NB4 (cell line): Measurements from ENCODE around the gene ADAMTS3.

Source experiments
- DNase-seq: peaks from one replicate; pipeline ENCODE4 v3.0.0; 2010; ENCODE audit warnings: low read depth
- H3K4me3 ChIP-seq: one replicate; pipeline ENCODE4 v1.5.1; 2011; ENCODE audit warnings: mild to moderate bottlenecking, low read depth, low read length, moderate library complexity
- CTCF ChIP-seq: IDR thresholded peaks from one replicate; pipeline ENCODE4 v1.5.1; 2012; ENCODE audit warnings: low read depth, low read length
- MAX ChIP-seq: IDR thresholded peaks from 2 replicates; pipeline ENCODE4 v1.6.1; 2011; ENCODE audit warnings: low read depth, low read length
- MYC ChIP-seq: IDR thresholded peaks from 2 replicates; pipeline ENCODE4 v1.6.1; 2011; ENCODE audit warnings: low read depth, low read length
- POLR2A ChIP-seq: IDR thresholded peaks from 2 replicates; pipeline ENCODE4 v1.6.1; 2011; ENCODE audit warnings: mild to moderate bottlenecking; ENCODE audit not compliant: insufficient read length; ENCODE audit errors: extremely low read depth

Gene ADAMTS3

DNA sequence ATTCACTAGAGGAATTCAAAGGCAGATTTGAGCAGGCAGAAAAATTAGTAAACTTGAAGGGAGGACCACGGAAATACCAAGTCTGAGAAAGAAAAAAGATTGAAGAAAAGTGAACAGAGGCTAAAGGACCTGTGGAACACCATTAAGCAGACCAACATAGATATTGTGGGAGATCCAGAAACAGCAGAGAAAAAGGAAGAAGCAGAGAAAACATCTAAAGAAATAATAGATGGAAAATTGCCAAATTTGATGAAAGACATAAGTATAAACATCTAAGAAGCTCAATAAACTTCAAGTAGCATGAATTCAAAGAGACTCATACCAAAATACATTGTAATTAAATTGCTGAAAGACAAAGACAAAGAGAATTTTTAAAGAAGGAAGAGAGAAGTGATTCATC lies 31.0 kb downstream of the ADAMTS3 start:
- TF ChIP-seq MYC (no peak), POLR2A (no peak), CTCF (no peak), MAX (no peak)
- no peak for DNase-seq
- H3K4me3 ChIP-seq, result no peak overlapping the region

DNA sequence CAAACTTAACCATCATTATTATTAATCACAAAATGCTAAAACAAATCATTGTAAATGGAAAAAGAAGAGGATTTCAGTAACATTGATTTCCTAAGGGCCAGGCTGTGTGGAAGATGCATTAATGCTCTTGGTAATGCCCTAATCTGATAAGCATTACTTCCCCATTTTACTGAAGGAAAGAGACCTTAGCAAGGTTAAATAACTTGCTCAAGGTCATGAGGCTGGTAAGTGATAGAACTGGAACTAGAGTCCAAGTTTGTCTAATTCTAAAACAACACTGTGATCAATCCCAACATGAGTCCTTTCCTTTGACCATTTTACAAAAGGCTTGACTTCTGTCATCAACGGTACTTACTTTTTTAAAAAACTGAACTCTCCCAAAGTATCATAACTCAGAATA lies 32.6 kb downstream of the ADAMTS3 start:
- TF ChIP-seq MAX (no peak), MYC (no peak), POLR2A (no peak), CTCF (no peak)
- no peak overlapping the region for H3K4me3 ChIP-seq
- DNase-seq, result no peak

- no peak overlapping the region for H3K4me3 ChIP-seq
- DNase-seq, result no peak
- TF ChIP-seq CTCF (no peak), MAX (no peak), MYC (no peak), POLR2A (no peak)
Observed at GRCh38 chr4:72531768-72532290, 37.2 kb downstream of the ADAMTS3 start.

GRCh38 chr4:72531322-72531721 lies 37.7 kb downstream of the ADAMTS3 start:
- no peak for DNase-seq
- H3K4me3 ChIP-seq, result no peak overlapping the region
- no peak for TF ChIP-seq POLR2A
- TF ChIP-seq MAX, result no peak
- TF ChIP-seq MYC, result no peak
- no peak for TF ChIP-seq CTCF

GRCh38 chr4:72529148-72529822 lies 39.7 kb downstream of the ADAMTS3 start:
- DNase-seq, result peak; percentile 4
- no peak for TF ChIP-seq CTCF
- no peak for TF ChIP-seq MYC
- TF ChIP-seq POLR2A, result no peak
- no peak for TF ChIP-seq MAX
- H3K4me3 ChIP-seq, result no peak overlapping the region
